Nephron progenitor cell (in vitro differentiated cells): ENCODE results near the gene SMARCA4.
A peak's percentile ranks its signal among the peaks of the same experiment; 100 is the strongest.
"Not testable (repeated sequence)": the region's sequence is repeated elsewhere in the genome, so short reads cannot be mapped to it uniquely, and the experiment has no call there.

ENCODE experiments used
- DNase-seq: peaks from one replicate; pipeline ENCODE4 v3.0.0; 2021
- H3K27ac Mint-ChIP-seq: 2 replicates; pipeline ENCODE4 v1.8.0; 2021; ENCODE audit warnings: mild to moderate bottlenecking, moderate library complexity, mixed read lengths
- H3K27me3 Mint-ChIP-seq: 2 replicates; pipeline ENCODE4 v1.8.0; 2021; ENCODE audit warnings: mild to moderate bottlenecking, low read depth, mixed read lengths; ENCODE audit not compliant: poor library complexity
- H3K36me3 Mint-ChIP-seq: 2 replicates; pipeline ENCODE4 v1.8.0; 2021; ENCODE audit warnings: low read depth, mixed read lengths
- H3K4me1 Mint-ChIP-seq: 2 replicates; pipeline ENCODE4 v1.8.0; 2021; ENCODE audit warnings: mixed read lengths
- H3K4me3 Mint-ChIP-seq: 2 replicates; pipeline ENCODE4 v1.8.0; 2021; ENCODE audit warnings: mild to moderate bottlenecking, moderate library complexity, mixed read lengths
- H3K9me3 Mint-ChIP-seq: 2 replicates; pipeline ENCODE4 v1.8.0; 2021; ENCODE audit warnings: mild to moderate bottlenecking, moderate library complexity, mixed read lengths
- CTCF ChIP-seq: fragments of 200-600 bp; sonication (generic); IDR thresholded peaks from 2 replicates; pipeline ENCODE4 v1.5.0; 2021; ENCODE audit warnings: antibody characterized with exemption

Gene SMARCA4

DNA sequence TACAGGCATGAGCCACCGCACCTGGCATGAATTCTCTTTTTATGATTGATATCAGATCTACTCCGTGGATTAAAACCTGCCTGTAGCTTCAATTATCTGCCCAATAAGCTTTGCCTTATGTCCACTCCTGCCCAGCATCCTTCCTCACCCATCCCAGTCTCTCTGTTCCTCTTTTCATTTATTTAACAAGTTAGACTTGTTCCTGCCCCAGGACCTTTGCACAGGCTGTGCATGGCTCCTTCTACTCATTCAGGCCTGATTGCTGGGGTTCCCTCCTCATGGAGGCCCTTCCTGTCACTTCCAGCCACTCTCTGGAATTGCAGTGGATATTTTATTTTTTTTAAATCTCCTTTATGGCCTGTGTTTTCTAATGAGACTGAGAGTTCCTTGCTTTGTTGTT lies 27.6 kb downstream of the SMARCA4 start:
- Mint-ChIP-seq H3K36me3 (peaks cover 41% of the 10 kb centered on the region), H3K27ac (no peak overlapping the region), H3K4me3 (no peak overlapping the region), H3K9me3 (no peaks in the 10 kb centered on the region), H3K27me3 (peaks cover 10% of the 10 kb centered on the region), H3K4me1 (no peaks in the 10 kb centered on the region)
- DNase-seq: no peak
- TF ChIP-seq CTCF: no peak

DNA sequence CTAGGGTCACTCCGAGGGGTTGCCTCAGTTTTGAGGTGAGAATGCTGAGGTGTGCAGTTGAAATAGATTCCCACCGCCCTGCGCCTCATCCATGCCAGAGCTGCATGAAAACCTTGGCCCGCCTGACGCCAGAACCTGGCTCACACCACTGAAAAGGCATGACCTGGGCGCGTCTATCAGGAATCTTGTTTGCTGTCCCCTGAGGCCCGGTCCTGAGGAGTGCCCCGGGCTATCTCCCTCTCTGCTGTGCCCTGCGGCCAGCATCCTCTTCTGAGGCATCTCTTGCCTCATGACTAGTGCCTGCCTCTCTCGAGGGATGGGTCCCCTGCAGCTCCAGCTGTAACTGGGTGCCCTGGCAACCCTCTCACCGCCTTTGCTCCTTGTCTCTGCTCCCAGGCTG lies 28.1 kb downstream of the SMARCA4 start:
- Mint-ChIP-seq H3K27ac (no peak overlapping the region), H3K36me3 (peaks cover 43% of the 10 kb centered on the region), H3K4me1 (no peaks in the 10 kb centered on the region), H3K27me3 (peaks cover 10% of the 10 kb centered on the region), H3K9me3 (no peaks in the 10 kb centered on the region), H3K4me3 (no peak overlapping the region)
- DNase-seq: no peak
- no peak for TF ChIP-seq CTCF

DNA sequence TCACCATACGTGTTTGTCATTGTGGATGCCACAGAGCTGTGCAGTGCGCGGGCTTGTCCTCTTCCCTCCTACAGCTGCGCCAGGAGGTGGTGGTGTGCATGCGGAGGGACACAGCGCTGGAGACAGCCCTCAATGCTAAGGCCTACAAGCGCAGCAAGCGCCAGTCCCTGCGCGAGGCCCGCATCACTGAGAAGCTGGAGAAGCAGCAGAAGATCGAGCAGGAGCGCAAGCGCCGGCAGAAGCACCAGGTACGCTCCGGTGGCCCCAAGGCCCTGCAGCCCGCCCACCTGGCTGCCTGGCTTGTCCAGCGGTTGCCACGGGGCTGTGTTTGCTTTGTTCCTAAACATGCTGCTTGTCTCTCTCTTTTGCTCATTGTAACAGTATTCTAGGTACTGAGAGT lies 30.2 kb downstream of the SMARCA4 start:
- Mint-ChIP-seq H3K4me3 (no peak overlapping the region), H3K27me3 (peaks cover 7% of the 10 kb centered on the region), H3K4me1 (no peaks in the 10 kb centered on the region), H3K27ac (no peak overlapping the region), H3K36me3 (peaks cover 54% of the 10 kb centered on the region), H3K9me3 (no peaks in the 10 kb centered on the region)
- TF ChIP-seq CTCF: no peak
- no peak for DNase-seq

DNA sequence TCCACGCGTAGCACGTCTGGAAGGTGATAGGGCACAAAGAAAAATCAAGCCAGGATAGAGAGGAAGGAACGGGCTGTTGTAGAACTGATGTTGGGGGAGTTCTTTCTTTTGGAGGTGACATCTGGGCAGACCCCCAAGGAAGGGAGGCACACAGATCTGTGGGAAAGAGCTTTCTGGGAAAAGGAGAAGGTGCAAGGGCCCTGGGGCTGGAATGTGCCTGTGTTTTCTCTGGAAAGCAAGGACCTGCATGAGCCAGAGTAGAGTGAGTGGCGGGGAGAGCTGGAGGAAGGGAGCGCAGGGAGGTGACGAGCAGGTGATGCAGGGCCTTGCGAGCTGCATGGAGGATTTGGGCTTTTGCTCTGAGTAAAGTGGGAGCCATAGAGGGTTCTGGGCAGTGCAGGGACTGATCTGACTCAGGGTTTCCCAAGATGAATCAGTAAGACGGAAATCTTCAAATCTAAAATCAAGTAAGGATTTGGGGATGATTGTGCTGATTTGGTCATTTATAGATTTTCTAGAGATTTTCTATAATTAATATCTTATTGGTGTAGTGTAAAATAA lies 30.8 kb downstream of the SMARCA4 start:
- H3K27ac Mint-ChIP-seq: no peak overlapping the region
- DNase-seq: no peak
- TF ChIP-seq CTCF: no peak
- H3K4me3 Mint-ChIP-seq: no peak overlapping the region
- peaks cover 60% of the 10 kb centered on the region for H3K36me3 Mint-ChIP-seq
- H3K4me1 Mint-ChIP-seq: no peaks in the 10 kb centered on the region
- H3K27me3 Mint-ChIP-seq: peaks cover 7% of the 10 kb centered on the region
- no peaks in the 10 kb centered on the region for H3K9me3 Mint-ChIP-seq

GRCh38 chr19:10992174-10992573 lies 31.3 kb downstream of the SMARCA4 start:
- not testable (repeated sequence) for DNase-seq, H3K4me1 Mint-ChIP-seq, H3K27me3 Mint-ChIP-seq, H3K9me3 Mint-ChIP-seq, H3K4me3 Mint-ChIP-seq
- Mint-ChIP-seq H3K36me3 (peaks cover 60% of the 10 kb centered on the region), H3K27ac (peak overlapping the region; percentile 57)

DNA sequence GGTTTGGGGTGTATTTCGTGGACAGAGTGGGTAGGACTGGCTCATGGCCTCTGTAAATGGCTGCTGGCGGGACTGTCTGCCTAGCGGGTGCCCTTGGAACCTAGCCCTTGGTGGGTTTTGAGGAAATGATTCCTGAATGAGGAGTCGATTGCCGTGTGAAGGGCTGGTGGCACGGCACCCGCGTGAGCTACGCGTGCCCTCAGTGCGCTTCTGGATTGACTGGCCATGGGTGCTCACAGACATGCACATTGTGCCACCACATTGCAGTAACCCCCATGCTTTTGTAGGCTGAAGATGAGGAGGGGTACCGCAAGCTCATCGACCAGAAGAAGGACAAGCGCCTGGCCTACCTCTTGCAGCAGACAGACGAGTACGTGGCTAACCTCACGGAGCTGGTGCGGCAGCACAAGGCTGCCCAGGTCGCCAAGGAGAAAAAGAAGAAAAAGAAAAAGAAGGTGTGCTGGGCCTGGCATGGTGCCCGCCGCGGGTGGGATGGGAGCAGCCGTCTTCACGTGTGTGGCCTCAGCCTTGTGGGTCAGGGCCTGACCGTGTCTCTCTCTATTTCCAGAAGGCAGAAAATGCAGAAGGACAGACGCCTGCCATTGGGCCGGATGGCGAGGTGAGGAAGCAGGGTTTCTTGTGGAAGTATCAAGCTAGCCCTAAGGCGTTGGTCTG lies 35.2 kb downstream of the SMARCA4 start:
- Mint-ChIP-seq H3K9me3 (no peaks in the 10 kb centered on the region), H3K27ac (peak overlapping the region; percentile 54), H3K27me3 (peaks cover 3% of the 10 kb centered on the region), H3K36me3 (peaks cover 60% of the 10 kb centered on the region), H3K4me3 (no peak overlapping the region), H3K4me1 (no peaks in the 10 kb centered on the region)
- no peak for DNase-seq
- no peak for TF ChIP-seq CTCF
